ENCODE measurements around the gene GGT5.
"Not testable (repeated sequence)": the region's sequence is repeated elsewhere in the genome, so short reads cannot be mapped to it uniquely, and the experiment has no call there.

The GGT5 gene

GRCh38 chr22:24245030-24245431 lies at the start of gene GGT5:
Gene GGT5, minus strand, starts transcription at chr22:24245082. Its CDS starts 357 bp downstream, at chr22:24244725.
- DNase-seq (ENCODE audit: low spot score): not testable (repeated sequence)

GRCh38 chr22:24292202-24292830 lies 47.4 kb upstream of the GGT5 start:
- not testable (repeated sequence) for DNase-seq (ENCODE audit: low spot score)

GRCh38 chr22:24291515-24292201 lies 46.8 kb upstream of the GGT5 start:
- DNase-seq (ENCODE audit: low spot score): no peak

GRCh38 chr22:24290459-24290858 lies 45.6 kb upstream of the GGT5 start:
- no peak for DNase-seq (ENCODE audit: low spot score)

GRCh38 chr22:24289741-24290163 lies 44.9 kb upstream of the GGT5 start:
- peak; percentile 62 for DNase-seq (ENCODE audit: low spot score)

GRCh38 chr22:24289114-24289513 lies 44.2 kb upstream of the GGT5 start:
- no peak for DNase-seq (ENCODE audit: low spot score)

GRCh38 chr22:24287801-24288200 lies 42.9 kb upstream of the GGT5 start:
- DNase-seq (ENCODE audit: low spot score): not testable (repeated sequence)

GRCh38 chr22:24287212-24287611 lies 42.3 kb upstream of the GGT5 start:
- not testable (repeated sequence) for DNase-seq (ENCODE audit: low spot score)

- DNase-seq (ENCODE audit: low spot score): no peak
Measured at GRCh38 chr22:24285245-24285644, 40.4 kb upstream of the GGT5 start.

- no peak for DNase-seq (ENCODE audit: low spot score)
Measured at GRCh38 chr22:24284747-24285203, 39.9 kb upstream of the GGT5 start.

- no peak for DNase-seq (ENCODE audit: low spot score)
Measured at GRCh38 chr22:24282401-24282800, 37.5 kb upstream of the GGT5 start.

GRCh38 chr22:24280363-24280762 lies 35.5 kb upstream of the GGT5 start:
- not testable (repeated sequence) for DNase-seq (ENCODE audit: low spot score)

- DNase-seq (ENCODE audit: low spot score): not testable (repeated sequence)
Measured at GRCh38 chr22:24274696-24275405, 30.0 kb upstream of the GGT5 start.

- not testable (repeated sequence) for DNase-seq (ENCODE audit: low spot score)
Measured at GRCh38 chr22:24273906-24274305, 29.0 kb upstream of the GGT5 start.

GRCh38 chr22:24273031-24273430 lies 28.1 kb upstream of the GGT5 start:
- DNase-seq (ENCODE audit: low spot score): not testable (repeated sequence)

- DNase-seq (ENCODE audit: low spot score): no peak
Measured at GRCh38 chr22:24271386-24271854, 26.5 kb upstream of the GGT5 start.

GRCh38 chr22:24270556-24271385 lies 25.9 kb upstream of the GGT5 start, which contains the start of gene SPECC1L:
Gene SPECC1L, plus strand, starts transcription at chr22:24270831. Its CDS starts 31,401 bp downstream, at chr22:24302232.
- DNase-seq (ENCODE audit: low spot score): peak; percentile 92

- not testable (repeated sequence) for DNase-seq (ENCODE audit: low spot score)
Measured at GRCh38 chr22:24266495-24266894, 21.6 kb upstream of the GGT5 start.

GRCh38 chr22:24265734-24266133 lies 20.9 kb upstream of the GGT5 start:
- DNase-seq (ENCODE audit: low spot score): no peak

GRCh38 chr22:24264329-24264896 lies 19.5 kb upstream of the GGT5 start:
- DNase-seq (ENCODE audit: low spot score): not testable (repeated sequence)

- not testable (repeated sequence) for DNase-seq (ENCODE audit: low spot score)
Measured at GRCh38 chr22:24263479-24263878, 18.6 kb upstream of the GGT5 start.

All from cerebellar cortex (tissue), 1 donor.